Brain pericyte (primary cell): ENCODE results near the gene CARMIL1.

Experiments used
- DNase-seq: peaks from one replicate; pipeline ENCODE4 v3.0.0-alpha.2; 2012; ENCODE audit warnings: low read depth, low spot score

CARMIL1 gene

GRCh38 chr6:25472906-25473305 is 193.7 kb downstream of the CARMIL1 start:
- DNase-seq: no peak

- no peak for DNase-seq
Observed at GRCh38 chr6:25473447-25473846, 194.3 kb downstream of the CARMIL1 start.

DNA sequence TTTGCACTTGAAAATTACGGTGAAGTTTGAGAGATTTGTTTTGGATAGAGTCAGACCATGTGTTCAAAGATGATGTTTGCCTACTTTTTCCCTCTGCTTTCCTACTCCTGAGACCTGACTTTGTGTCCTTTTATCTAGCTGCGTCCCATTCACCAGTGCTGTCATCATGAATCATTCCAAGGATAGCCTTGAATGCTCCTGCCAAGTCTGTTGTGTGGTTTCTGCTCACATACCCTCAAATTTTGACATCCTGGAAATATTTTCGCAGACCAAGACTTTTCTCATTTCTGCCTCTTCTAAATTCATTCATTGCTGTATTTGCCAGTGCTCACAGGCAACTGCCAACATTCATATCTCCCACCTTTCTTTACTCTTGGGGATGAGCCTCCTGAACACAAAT is 197.0 kb downstream of the CARMIL1 start:
- DNase-seq: no peak

GRCh38 chr6:25477006-25477590 is 197.9 kb downstream of the CARMIL1 start:
- DNase-seq: no peak

GRCh38 chr6:25478973-25479372 is 199.8 kb downstream of the CARMIL1 start:
- DNase-seq: no peak

DNA sequence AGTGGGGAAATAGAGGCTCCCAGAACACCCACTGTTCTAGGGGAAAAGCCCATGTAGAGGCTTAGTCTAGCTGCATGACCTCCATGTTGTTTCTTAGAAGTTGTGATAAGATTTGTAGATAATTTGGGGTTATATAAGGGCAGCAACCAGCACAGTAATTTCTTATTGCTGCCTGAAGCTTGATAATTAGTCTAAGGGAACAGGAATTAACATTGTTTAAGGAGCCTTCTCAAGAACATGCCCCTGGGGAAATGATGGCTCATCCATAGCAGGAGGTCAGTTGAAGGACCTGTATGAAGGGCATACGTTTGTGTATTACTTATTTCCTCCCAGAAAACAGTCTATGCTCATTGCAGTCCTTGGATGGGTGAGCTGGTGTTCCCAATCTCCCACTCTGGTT is 202.1 kb downstream of the CARMIL1 start:
- no peak for DNase-seq

DNA sequence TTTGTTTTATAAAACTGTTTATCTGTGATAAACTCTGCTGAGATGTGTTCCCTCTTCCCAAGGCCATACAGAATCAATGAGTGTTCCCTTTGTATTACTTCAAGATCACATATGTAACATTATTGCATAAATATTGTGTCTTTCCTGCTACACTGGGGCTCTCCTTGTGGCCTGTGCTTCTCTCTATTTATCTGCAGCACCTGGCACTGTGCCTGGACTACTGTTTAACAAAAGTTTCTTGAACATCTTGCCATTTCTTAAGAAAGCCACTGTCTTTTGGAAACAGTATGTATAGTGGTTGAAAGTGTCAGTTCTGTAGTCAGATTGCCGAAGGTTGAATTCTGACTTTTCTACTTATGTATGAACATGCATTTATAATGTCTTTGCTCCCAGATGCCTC is 203.8 kb downstream of the CARMIL1 start:
- no peak for DNase-seq

GRCh38 chr6:25483943-25484342 is 204.8 kb downstream of the CARMIL1 start:
- no peak for DNase-seq

GRCh38 chr6:25484900-25485299 is 205.7 kb downstream of the CARMIL1 start:
- no peak for DNase-seq

GRCh38 chr6:25485821-25486534 is 206.8 kb downstream of the CARMIL1 start:
- DNase-seq: no peak

- no peak for DNase-seq
Observed at GRCh38 chr6:25486550-25486949, 207.4 kb downstream of the CARMIL1 start.

- no peak for DNase-seq
Observed at GRCh38 chr6:25487012-25487411, 207.8 kb downstream of the CARMIL1 start.

DNA sequence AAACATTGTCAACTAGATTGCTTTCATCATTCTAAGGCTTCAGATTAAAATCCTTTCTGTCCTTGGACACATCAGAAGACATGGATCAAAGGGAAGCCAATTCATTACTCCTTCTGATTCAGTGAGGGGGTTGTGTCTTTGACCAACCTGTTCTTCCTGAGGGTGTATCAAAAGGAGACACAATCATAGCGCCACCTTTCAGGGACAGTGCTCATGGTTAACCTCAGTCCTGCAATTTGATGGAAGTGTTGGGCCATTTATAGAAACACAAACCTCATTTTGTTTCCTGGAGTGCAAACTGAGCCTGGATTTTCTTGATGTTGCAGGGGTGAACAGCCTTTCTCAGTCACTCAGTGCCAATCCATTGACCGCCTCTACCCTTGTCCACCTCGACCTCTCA is 209.0 kb downstream of the CARMIL1 start:
- no peak for DNase-seq

- DNase-seq: no peak
Observed at GRCh38 chr6:25489399-25489798, 210.2 kb downstream of the CARMIL1 start.

DNA sequence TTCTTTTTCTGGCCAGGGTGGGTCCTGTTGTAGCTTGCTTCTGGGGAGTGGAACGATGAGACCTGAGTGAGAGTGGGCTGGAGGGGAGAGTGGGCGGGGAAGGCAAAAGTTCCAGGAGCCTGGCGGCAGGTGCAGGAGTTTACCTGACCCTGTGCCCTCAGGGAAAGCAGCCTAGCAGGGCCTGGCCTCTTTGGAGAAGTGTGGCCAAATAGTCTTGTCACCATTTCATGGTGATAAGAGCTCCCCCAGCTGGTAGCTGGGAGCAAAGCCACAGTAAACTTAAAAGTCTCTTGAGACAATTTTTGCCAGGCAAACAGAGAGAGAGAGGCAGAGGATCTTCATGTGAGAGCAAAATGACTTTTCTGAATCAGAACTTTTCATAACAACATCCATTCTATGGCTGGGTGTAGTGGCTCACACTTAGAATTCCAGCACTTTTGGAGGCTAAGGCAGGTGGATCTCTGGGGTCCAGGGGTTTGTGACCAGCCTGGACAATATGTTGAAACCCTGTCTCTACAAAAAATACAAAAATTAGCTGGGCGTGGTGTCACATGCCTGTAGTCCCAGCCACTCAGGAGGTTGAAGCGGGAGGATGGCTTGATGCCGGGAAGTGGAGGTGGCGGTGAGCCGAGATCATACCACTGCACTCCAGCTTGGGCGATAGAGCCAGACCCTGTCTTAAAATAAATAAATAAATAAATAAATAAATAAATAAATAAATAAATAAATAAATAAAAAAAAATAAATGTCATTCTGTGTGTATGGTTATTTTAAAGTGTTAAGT is 211.0 kb downstream of the CARMIL1 start:
- DNase-seq: peak; percentile 25

DNA sequence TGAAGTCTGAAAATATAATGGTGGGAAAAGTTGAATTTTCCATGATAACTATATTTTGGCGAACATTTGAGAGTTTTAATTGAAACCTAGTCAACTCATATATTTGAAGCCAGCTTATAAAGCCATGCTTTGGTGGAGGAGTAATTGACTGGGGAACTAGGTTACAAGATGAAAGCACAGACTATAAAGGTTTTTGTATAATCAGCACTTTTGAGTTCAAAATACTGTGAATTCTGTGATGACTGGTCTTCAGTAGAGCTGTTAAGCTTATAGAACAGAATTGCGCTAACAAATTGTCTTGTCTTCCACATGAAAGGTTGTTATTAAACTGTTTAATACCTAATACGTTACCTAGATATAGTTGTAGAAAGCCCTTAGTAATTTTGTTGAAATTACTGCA is 213.8 kb downstream of the CARMIL1 start:
- no peak for DNase-seq

- DNase-seq: no peak
Observed at GRCh38 chr6:25494469-25494868, 215.3 kb downstream of the CARMIL1 start.

GRCh38 chr6:25497383-25498040 is 218.3 kb downstream of the CARMIL1 start:
- no peak for DNase-seq

- DNase-seq: no peak
Observed at GRCh38 chr6:25498505-25498904, 219.3 kb downstream of the CARMIL1 start.

- no peak for DNase-seq
Observed at GRCh38 chr6:25499615-25500235, 220.6 kb downstream of the CARMIL1 start.

DNA sequence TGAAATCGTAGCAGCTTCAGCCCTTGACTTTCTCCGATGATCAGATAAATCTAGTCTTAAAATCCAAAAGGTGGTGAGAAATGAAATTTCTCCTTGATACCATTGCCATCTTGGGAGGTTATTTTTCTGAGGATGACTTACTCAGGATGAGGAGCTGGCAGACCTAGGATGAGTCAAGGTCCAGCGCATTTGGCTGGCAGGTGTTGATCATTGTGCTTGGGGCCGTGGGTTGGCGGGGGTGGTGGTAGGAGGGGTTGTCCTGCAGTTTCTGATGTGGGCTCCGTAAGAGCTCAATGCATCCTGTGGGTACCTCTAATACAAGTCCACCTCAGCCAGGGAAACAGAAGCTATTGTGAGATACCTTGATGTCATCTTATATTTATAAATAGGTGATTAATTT is 224.5 kb downstream of the CARMIL1 start:
- no peak for DNase-seq

DNA sequence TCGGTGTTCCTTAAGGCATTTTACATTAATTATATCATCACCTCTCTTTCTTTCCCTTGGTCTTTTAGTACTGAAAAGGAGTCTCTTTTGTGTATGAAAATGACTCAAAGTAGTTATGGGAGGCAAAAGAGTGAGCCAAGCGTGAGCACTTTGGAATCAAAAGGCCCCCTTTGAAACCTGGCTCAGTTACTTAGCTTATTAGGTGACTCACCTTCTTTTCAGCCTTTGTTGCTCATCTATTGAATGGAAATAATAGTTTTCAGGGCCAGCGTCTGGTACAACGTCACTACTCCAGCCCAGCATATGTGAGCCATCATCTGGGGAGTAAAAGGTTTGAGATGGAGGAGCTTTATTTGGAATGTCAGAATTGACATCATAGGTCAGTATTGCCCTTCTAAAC is 225.5 kb downstream of the CARMIL1 start:
- DNase-seq: no peak
